HG02798 (cell line): ENCODE results near the gene IL1RAPL1.
"Not testable (repeated sequence)": the region's sequence is repeated elsewhere in the genome, so short reads cannot be mapped to it uniquely, and the experiment has no call there.

Experiments used
- ATAC-seq: cut with Tn5 transposase; IDR thresholded peaks from one replicate; pipeline ENCODE4 v1.9.1; 2021; ENCODE audit warnings: mild to moderate bottlenecking; ENCODE audit not compliant: unreplicated experiment, poor library complexity

Gene IL1RAPL1

DNA sequence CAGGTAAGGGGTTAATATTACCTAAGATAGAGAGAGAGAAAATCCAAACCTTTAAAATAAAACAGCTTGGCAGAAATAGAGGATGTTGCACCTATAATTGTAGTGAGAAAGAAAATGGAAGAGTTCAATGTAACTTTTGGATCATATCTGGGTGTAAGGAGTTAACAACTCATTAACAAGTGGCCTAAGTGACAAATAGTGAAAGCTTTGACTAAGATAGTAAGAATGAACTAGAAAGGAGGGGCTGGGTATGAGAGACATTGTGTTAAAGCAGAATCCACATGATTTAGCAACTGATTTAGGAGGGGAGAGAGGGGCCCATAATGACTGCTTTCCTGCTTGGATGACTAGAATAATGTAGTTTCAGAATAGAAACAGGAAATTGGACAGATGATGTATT is 761.0 kb downstream of the IL1RAPL1 start:
- ATAC-seq, result peak; percentile 65

DNA sequence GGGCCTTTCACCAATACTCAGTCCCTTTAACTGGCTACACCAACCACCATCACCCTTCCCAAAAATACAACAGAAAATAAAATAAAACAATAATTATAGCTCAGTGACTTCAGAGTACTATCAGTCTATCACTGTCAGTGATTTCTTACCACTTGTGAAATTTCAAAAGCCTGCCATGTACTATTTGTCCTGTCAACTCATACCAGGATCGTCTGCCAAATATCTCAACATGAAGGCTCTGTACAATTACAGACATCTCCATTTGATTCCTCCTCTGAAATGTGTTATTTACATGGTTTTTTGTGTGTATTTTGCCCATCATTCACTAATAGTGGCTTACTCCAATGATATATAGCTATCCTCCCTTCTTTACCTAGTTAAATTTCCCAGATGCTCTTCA is 772.0 kb downstream of the IL1RAPL1 start:
- no peak for ATAC-seq

DNA sequence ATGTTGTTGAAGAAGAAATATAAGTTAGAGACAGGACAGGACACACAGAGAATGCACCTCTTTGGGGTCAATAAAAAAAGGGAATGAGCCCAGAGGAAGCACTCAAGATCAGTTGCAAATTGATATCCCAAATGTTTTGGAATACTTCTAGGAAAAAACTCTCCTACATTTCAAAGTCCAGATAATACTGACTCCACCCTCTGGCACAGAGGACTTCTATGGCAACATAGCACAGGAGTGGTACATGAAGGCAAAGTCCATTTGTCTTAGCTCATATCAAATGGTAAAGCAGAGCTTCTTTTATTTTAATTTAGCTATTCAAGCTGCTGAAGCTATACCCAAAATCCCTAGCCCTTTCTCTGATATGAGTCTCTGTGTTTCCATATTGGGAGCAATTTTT is 787.5 kb downstream of the IL1RAPL1 start:
- not testable (repeated sequence) for ATAC-seq

DNA sequence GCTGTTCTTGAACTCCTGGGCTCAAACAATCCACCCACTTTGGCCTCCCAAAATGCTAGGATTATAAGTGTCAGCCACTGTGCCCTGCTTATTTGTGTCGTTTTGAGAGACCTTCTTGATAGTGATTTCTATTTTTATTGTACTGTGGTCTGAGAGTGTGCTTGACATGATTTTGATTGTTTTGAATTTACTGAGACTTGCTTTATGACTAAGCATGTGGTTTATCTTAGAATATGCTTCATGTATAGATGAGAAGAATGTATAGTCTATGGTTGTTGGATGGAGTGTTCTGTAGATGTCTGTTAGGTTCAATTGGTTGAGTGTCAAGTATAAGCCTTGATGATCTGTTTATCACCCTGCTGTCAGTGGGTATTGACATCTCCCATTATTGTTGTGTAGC is 789.3 kb downstream of the IL1RAPL1 start:
- no peak for ATAC-seq

DNA sequence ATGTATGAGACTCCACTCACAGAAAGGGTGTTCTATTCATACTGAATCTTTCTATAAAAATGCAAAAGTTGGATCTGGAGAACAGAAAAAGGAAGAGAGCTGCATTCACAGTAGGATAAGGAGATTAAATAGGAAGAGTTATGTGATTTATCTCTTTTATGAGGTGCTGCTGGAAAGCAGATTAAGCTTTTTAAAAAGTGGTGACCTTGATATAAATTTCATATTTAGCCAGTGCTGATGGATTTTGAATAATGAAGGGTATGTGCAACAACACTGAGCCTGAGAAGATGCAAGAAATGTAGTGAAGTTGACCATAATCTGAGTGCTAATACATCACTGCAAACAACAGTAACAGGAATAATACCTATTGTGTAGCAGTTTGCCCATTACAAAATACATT is 795.6 kb downstream of the IL1RAPL1 start:
- no peak for ATAC-seq

DNA sequence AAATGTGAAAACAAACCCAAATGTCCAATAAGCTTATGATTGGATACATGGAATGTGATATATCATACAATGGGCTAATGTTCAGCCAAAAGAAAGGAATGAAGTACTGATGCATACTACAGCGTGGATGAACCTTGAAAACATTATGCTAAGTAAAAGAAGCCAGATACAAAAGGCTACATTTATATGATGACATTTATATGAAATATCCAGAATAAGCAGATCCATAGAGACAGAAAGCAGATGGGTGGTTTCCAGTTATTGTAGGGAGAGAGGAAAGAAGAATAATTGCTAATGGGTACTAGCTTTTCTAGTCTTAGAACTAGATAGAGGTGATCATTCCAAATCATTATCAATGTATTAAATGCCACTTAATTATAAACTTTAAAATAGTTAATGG is 801.3 kb downstream of the IL1RAPL1 start:
- no peak for ATAC-seq

DNA sequence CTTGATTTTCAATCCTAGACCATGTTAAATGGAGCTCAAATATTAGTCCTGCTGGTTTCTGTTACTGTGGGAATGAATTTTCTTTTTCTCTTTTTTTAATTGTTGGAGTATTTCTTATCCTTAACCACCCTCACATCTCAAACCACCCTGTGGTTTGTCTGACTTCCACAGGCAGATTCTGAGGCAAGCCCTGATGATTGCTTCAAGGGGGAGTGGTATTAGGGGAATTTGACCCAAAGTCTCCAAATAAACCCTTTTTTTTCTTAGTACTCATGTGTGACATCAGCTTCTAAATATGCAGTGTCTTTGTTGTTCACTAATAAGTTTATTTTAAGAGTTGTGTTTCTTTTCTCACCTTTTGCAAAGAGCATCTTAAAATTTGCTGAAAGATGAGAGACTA is 810.3 kb downstream of the IL1RAPL1 start:
- no peak for ATAC-seq

DNA sequence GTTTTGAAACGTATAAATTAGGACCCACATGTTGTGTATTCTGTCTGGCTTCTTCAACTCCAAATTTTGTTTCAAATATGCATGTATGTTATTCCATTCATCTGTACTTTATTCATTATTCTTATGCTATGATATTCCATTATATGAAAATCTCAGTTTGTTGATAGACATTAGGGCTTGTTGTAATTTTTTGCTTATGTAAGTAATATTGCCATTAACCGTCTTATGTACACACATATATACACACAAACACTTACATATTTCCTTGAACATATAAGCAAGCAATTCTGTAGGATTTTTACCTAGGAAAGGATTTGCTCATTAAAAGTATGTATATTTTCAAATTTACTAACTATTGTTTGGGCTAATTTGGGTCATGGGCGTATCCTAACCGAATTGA is 820.1 kb downstream of the IL1RAPL1 start:
- no peak for ATAC-seq

DNA sequence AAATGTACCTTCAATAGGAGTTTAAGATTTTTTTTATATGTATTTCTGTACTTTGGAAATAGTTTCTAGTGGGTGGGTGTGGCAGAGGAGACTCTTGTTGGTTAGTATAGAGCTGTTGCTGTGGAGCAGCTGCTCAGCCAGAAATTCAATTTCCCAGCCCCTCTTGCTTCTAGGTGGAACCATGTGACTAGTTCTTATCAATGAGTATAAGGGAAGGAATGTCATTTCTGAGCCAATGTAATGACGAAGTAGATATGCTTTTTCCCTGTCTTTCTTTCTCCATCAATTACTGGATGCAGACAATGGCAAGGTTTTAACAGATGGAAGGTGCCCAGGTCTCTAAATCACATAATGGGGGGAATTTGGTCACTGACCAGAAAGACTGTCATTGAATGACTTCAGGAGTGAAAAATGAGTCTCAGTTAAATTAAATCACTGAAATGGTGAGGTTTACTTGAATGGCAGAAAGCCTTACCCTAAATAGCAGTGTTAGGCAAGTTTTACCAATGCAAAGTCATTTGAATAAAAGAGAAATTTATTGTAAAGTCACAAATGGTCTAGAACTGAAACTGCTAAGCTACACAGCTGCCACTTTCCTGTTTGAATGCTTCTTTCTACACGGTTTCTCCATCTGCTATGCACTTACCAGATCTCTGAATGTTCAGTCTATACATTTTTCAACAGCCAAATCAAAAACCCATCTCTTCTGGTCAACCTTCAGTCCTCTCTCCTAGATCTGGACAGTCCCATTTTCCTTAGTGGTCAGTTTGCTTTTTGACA is 832.7 kb downstream of the IL1RAPL1 start:
- peak; percentile 83 for ATAC-seq

DNA sequence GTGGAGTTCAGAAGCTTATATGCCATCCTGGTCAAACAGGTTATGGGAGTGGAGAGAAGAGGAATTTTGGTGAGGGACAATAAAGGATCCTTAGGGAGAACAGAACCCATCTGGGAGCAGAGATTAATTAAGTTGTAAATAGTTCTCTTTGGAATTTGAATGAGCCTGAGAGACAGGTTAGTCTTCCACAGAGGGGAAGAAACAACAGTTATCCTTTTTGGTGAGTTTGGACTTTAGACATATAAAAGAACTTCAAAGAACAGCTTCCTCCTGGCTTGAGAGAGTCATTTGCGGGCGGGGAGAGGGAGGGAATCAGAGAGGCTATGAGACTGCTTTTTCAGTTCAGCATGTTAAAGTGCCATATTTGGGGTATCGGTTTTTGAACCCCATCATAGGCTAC is 834.8 kb downstream of the IL1RAPL1 start:
- no peak for ATAC-seq

DNA sequence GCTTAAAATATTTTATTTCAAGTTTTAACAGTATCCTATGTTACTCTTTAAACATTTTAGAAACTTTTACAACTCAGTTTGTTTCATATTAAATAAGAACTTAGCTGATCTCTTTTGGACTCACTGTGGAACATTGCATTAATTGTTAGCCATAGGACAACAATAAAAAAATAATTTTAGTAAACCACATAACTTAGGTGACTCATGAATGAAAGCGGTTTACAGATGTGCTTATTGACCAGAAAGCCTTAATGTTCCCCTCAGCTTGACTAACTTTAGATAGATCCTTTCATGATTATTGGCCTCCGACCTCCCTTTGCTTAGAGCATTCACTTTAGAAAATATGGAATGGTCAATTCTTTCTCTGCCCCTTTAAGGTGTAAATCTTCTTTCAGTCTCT is 844.6 kb downstream of the IL1RAPL1 start:
- no peak for ATAC-seq

DNA sequence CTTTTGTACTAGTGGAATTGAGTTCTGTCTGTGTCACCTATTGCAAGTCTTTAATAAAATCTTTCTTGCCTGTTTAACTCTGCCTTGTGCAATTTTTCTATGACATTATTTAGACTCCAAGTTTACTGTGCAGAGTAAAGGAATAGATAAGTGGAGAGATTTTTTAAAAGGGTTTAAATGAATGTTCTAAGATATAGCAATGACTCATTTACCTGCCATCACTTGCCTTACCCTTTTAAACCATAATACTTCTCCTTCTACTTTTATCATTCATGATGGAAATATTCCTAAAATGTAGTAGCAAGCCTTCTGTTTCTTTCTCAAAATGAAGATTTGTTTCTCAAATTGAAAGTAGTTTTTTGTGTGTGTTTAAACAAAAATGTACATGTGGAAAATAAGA is 845.3 kb downstream of the IL1RAPL1 start:
- ATAC-seq, result no peak

DNA sequence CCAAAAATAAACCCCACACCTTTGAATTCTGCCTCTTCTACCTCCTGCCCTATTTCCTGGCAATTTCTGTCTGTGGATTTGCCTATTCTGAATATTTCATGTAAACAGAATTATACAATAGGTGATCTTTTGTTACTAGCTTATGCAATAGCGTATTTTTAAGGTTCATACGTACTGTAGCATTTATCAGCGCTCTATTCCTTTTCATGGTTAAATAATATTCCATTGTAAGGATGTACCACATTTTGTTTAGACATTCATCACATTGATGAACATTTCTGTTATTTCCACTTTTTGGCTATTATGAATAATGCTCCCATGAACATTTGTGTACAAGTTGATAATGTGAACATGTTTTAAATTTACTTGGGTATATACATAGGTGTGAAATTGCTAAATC is 847.7 kb downstream of the IL1RAPL1 start:
- ATAC-seq, result no peak

DNA sequence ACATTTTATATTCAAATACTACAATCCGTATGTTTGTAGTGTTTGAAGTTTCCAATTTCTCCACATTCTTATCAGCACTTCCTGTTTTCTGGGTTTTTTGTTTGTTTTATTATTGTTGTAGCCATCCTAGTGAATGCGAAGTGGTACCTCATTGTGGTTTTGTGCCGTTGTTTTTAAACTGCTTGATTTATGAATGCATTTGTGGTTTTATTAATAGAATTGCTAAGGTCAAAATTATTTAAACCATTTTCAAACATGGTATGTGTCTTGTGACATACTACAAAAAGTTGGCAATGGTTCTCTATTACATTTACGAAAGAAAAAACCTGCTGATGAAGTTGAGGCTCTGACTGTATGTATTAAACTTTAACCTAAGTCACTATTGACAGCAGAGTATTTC is 848.1 kb downstream of the IL1RAPL1 start:
- no peak for ATAC-seq

DNA sequence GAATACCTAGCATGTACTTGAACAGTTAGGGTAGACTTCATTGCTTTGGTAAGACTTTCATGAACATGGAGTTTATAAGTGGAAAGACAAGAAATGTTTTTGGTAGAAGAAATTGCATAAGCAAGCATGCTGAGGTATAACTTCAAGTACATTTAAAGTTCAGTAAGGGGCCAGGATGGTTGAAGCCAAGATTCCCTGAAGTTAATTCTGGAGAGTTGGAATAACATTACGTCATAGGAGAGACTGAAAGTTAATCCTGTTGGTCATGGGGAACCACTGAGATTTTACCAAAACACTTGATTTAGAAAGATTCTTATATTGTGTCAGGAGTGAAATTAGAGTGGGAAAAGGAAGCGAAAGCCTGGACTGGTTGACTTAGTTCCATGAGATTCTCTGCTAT is 860.6 kb downstream of the IL1RAPL1 start:
- ATAC-seq, result no peak

DNA sequence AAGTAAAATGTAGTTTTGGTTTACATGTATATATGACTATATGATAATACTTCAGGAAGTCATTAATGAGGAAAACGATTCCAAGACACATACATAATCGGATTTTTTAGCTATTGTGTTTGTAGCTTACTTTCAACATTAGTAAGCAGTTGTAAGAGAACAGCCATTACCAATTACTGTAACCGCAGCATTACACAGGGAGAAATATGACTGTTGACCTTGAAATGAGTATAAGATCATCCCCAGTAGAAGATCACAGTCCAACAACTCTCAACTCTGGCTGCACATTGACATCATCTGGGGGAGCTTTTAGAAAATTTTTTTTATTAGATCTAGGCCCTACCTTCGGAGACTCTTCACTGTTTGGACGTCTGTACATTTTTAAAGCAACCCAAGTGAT is 866.1 kb downstream of the IL1RAPL1 start:
- no peak for ATAC-seq

DNA sequence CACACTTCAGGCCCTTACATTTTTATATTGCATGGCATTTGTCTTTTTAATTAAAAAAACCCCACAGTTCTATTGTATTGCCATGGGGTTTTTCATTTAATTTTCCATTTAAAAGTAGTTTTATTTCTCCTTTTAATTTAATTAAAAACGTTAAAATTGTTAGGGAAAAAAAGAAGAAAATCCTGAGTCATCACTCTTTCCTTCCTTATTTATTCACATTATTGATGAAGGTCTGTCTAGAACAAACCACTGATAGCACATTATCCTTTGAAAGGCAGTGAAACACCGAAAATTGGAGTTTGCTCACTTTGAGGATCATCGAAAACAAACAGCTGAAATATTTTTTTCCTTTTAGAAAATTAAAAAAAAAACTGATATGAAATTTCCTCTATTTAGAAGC is 868.5 kb downstream of the IL1RAPL1 start:
- ATAC-seq, result no peak

DNA sequence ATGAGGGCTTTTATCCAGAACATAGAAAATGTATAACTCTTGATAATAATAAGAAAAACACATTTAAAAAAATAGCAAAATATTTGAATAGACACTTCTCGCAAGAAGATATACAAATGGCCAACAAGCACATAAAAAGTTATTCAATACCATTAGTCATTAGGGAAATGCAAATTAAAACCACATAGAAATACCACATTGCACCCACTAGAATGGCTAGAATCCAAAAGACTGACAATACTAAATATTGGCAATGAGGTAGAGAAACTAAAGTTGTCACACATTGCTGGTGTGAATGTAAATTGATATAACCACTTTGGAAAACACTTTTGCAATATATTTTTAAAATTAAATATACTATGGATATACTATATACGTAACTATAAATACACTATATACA is 873.8 kb downstream of the IL1RAPL1 start:
- no peak for ATAC-seq

DNA sequence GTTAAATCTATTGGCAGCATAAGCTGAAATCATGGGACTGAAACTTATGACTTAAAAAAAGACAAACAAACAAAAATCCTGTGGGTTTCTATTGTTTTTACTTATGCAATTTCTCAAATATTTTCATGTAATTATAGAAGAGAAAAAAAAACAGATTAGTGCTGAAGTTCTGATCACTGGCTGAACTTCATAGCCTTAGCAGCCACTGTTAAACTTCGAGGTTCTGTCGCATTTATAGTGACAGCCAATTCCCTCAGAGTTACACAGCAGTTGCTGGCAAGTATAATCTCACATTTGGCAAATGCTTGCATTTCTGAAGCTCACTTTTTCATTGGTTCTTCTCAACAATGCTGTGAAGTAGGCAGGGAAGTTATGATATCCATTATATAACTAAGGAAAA is 879.2 kb downstream of the IL1RAPL1 start:
- ATAC-seq, result no peak

DNA sequence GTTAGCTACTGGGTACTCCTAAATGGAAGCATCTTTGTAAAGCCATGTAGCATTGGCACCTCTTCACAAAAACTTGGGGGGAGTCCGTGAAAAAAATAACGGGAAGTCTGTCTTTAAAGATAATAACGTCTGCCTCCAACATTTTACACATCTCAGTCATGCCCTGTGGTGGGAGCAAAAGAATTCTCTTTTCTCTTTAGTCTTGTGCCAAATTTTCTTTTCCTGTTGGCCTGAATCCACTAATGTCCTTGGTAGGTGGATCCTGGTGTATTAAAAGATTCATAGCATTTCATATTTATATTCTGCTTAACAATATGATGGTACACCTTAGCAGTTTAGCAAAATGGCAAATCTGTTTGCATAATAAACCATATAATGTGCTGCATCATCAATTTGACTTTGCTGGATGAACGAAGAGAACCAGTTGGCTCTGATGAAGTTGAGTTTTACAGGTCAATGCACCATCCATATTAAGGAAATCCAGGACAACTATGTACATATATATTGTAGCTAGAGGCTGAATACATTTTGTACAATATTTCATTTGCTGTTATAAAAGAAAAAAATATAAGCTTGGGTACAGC is 881.8 kb downstream of the IL1RAPL1 start:
- ATAC-seq, result no peak

DNA sequence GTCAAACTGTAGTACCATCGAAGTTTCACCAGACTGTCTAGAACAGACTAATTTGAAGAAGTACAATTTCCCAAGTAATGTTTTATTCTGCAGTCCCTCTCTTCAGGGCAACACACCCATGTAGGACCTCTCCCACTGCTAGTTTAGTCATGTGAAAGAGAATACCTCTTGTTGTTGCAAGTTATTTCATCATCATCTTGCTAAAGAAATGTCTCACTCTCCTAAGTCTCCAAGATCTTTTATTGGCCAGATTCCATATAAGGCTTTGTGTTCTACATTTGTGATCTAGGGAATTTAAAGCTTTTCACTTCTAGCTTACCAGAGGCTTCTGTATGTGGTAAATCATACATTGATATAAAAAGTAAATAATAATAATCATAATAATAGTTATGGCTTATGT is 882.8 kb downstream of the IL1RAPL1 start:
- no peak for ATAC-seq

DNA sequence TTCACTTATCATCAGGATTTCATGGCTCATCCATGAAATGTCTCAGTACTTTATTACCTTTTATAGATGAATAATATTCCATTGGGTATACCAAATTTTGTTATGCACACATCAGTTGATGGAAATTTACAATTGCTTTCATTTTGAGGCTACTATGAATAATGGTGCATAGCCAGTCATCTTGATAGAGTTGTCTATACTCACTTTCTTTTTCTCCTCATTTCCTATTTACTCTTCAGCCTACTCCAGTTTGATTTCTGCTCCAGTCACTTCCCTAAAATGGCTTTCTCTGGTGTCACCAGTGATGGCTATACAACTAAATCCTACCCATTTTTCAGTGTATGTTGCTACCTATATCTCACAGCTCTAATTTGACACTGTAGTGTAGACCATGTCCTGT is 884.6 kb downstream of the IL1RAPL1 start:
- no peak for ATAC-seq
